Osteoblast (primary cell): ENCODE measurements around the gene BAZ2B. TPM values are rescaled to one million over a fixed set of nuclear protein-coding genes. Genes with fewer than 3 reads are reported as not detected.

Experiments
- DNase-seq: peaks from one replicate; pipeline ENCODE4 v3.0.0; 2011; ENCODE audit warnings: low spot score, mixed read lengths; ENCODE audit not compliant: insufficient read length; ENCODE audit errors: missing footprints
- H2AFZ ChIP-seq: 2 replicates; pipeline ENCODE4 v1.6.0; 2011; ENCODE audit warnings: mild to moderate bottlenecking, low read length
- H3K27ac ChIP-seq: 2 replicates; pipeline ENCODE4 v1.5.1; 2011; ENCODE audit warnings: mild to moderate bottlenecking, low read depth, low read length, moderate library complexity
- H3K27me3 ChIP-seq: 2 replicates; pipeline ENCODE4 v1.6.0; 2012; ENCODE audit warnings: mild to moderate bottlenecking, control low read depth, inconsistent platforms, low read length, moderate library complexity; ENCODE audit not compliant: insufficient read depth
- H3K36me3 ChIP-seq: 2 replicates; pipeline ENCODE4 v1.5.1; 2011; ENCODE audit warnings: mild to moderate bottlenecking, low read length, control low read depth, moderate library complexity; ENCODE audit not compliant: insufficient read depth
- H3K4me1 ChIP-seq: 2 replicates; pipeline ENCODE4 v1.5.1; 2011; ENCODE audit warnings: mild to moderate bottlenecking, low read length, control low read depth, moderate library complexity; ENCODE audit not compliant: insufficient read depth
- H3K4me2 ChIP-seq: 2 replicates; pipeline ENCODE4 v1.6.0; 2011; ENCODE audit warnings: mild to moderate bottlenecking, low read length; ENCODE audit not compliant: insufficient read depth
- H3K4me3 ChIP-seq: fragments of 200-600 bp; sonication (generic); 3 replicates; pipeline ENCODE4 v1.5.1; 2012; ENCODE audit warnings: mild to moderate bottlenecking, low read length, inconsistent platforms; ENCODE audit not compliant: insufficient read depth
- H3K79me2 ChIP-seq: 2 replicates; pipeline ENCODE4 v1.6.0; 2012; ENCODE audit warnings: mild to moderate bottlenecking, low read length, control low read depth, inconsistent platforms; ENCODE audit not compliant: insufficient read depth
- H3K9me3 ChIP-seq: 2 replicates; pipeline ENCODE4 v1.5.1; 2011; ENCODE audit warnings: low read depth, low read length, control low read depth
- H4K20me1 ChIP-seq: 2 replicates; pipeline ENCODE4 v1.6.0; 2012; ENCODE audit warnings: mild to moderate bottlenecking, low read length, control low read depth; ENCODE audit not compliant: insufficient read depth
- total RNA-seq: library from RNA; depleted of rRNA; stranded (reverse); fragments of >200 nt; gene quantifications from 2 replicates; pipeline ENCODE4 v1.2.3, GENCODE V29; 2012
- TF ChIP-seq, protein P1 (sequence below): IDR thresholded peaks from 2 replicates; pipeline ENCODE4 v1.5.1; 2011; ENCODE audit warnings: mild to moderate bottlenecking, low read depth, low read length, moderate library complexity; ENCODE audit errors: extremely low read depth

Gene BAZ2B
- total RNA-seq, 1 donor = 59.4 TPM

DNA sequence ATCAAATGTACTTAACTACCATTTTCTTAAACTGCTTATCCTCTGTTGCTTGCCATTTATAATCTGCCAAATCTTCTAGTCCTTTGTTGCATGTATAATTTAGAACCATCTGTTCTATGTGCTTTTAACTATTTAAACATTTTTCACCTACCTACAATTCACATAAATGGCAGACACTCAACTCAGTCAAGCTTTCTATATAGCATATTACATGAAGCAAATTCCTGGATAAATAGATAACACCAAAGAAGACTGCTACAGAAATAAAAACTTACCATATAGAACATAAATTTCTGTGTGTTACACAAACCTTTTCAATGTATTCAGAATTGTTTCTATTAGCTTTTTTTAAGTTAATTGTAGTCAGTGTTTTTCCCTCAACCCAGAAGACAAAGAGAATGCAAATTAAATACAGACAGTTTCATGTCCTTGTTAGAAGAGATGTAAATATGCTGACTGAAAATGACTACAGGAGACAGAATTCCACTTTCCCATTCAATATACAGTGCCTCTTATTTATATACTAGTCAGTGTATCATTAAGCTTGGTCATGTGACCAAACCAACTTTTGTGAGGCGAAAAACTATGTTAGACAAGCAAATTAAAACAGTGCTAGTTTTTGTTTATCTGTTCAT is 2.6 kb downstream of the BAZ2B start:
- Histone ChIP-seq H3K4me2 (peak overlapping the region; percentile 85), H2AFZ (no peak overlapping the region), H3K27me3 (no peaks in the 10 kb centered on the region), H4K20me1 (peaks cover 2% of the 10 kb centered on the region), H3K79me2 (peaks cover 46% of the 10 kb centered on the region), H3K9me3 (no peaks in the 10 kb centered on the region), H3K4me3 (peak overlapping the region; percentile 87), H3K36me3 (no peaks in the 10 kb centered on the region), H3K4me1 (peaks cover 16% of the 10 kb centered on the region), H3K27ac (peak overlapping the region; percentile 99)
- TF ChIP-seq, protein P1, sequence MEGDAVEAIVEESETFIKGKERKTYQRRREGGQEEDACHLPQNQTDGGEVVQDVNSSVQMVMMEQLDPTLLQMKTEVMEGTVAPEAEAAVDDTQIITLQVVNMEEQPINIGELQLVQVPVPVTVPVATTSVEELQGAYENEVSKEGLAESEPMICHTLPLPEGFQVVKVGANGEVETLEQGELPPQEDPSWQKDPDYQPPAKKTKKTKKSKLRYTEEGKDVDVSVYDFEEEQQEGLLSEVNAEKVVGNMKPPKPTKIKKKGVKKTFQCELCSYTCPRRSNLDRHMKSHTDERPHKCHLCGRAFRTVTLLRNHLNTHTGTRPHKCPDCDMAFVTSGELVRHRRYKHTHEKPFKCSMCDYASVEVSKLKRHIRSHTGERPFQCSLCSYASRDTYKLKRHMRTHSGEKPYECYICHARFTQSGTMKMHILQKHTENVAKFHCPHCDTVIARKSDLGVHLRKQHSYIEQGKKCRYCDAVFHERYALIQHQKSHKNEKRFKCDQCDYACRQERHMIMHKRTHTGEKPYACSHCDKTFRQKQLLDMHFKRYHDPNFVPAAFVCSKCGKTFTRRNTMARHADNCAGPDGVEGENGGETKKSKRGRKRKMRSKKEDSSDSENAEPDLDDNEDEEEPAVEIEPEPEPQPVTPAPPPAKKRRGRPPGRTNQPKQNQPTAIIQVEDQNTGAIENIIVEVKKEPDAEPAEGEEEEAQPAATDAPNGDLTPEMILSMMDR = no peak
- DNase-seq = no peak

DNA sequence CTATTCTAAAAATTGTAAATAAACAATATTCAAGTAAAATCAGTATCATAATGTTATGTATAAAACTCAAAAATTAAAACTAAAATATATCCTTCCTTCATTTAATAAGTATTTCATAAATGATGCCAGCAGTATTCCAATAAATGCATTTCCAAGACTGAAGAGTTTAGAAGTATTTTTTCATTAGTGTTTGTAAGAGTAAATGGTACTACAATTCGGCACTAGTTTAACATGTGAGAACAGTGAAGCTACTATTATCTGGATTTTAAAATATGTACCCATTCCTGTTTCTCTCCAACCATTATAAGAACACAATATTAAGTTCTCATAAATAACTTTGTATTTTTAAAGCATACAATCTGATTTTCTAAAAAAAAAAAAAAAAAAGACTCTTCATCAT is 3.3 kb downstream of the BAZ2B start:
- no peak overlapping the region for H2AFZ ChIP-seq
- no peak overlapping the region for H3K27ac ChIP-seq
- H3K4me3 ChIP-seq = no peak overlapping the region
- TF ChIP-seq, protein P1 = no peak
- H3K4me2 ChIP-seq = peak overlapping the region; percentile 85
- peaks cover 4% of the 10 kb centered on the region for H4K20me1 ChIP-seq
- DNase-seq = no peak
- no peaks in the 10 kb centered on the region for H3K9me3 ChIP-seq
- H3K79me2 ChIP-seq = peaks cover 47% of the 10 kb centered on the region
- H3K36me3 ChIP-seq = no peaks in the 10 kb centered on the region
- H3K4me1 ChIP-seq = peaks cover 16% of the 10 kb centered on the region
- H3K27me3 ChIP-seq = no peaks in the 10 kb centered on the region

DNA sequence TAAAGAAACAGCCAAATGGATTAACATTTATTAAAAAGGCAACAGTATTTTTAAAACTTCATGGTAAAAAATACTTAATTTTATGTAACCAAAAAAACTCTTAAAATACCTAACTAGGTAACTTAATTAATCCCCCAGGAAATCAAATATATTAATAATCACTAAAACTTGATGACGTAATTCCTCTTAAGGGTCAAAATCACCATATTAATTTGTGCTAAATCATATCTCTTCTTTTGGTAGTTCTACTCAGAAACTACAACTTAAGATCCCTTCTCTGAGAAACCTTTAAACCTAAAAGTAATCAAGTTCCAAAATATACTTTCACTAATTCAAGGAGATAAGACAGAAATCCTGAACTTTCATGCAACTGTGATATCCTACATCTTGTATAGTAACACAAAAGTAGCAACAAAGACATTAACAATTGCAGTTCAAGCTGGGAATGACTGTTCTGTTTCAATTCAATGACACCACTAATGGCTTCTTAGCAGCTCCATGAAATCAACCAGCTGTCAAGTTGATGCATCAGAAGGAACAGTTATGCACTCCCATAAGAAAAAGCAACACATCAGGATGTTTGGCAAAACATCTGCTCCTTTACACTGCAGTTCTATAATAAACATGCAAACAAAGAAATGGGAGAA is 4.0 kb downstream of the BAZ2B start:
- TF ChIP-seq, protein P1 = no peak
- Histone ChIP-seq H3K4me3 (no peak overlapping the region), H3K4me2 (no peak overlapping the region), H3K27ac (no peak overlapping the region), H3K9me3 (no peaks in the 10 kb centered on the region), H3K79me2 (peaks cover 53% of the 10 kb centered on the region), H2AFZ (no peak overlapping the region), H3K4me1 (peaks cover 10% of the 10 kb centered on the region), H4K20me1 (peaks cover 4% of the 10 kb centered on the region), H3K36me3 (no peaks in the 10 kb centered on the region), H3K27me3 (no peaks in the 10 kb centered on the region)
- DNase-seq = no peak

DNA sequence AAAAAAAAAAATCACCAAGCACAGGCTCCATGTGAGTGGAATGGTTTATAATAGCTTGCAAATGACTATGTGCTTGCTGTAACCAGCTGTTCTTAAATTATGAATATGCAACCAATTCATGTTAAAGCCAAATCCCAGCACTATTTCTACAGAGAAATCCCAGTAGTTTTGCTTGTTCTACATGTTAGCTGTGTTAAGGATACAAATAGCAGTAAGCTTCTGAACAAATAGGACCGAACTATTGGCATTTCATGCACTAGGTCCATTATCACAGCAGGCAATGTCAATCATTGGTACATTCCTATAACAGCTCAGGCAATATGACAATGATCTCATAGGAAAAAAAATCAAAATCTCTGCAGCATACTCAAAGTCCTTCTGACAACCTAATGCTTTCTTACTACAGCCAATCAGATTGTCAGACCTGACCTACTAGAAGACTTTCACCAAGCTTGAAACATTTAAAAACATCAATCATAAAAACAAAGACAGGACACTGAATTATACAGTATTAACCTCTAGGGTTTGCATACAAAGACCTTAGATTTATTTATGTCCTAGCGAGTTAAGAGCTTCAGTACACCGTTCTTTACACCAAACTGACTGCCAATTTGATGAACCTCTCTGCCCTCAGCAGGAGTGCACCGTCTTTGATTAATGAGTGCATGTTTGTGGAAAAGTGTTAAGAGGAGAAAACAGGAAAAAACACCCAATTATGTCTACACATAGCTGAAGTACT is 6.4 kb downstream of the BAZ2B start:
- Histone ChIP-seq H3K9me3 (no peaks in the 10 kb centered on the region), H3K4me1 (peaks cover 7% of the 10 kb centered on the region), H2AFZ (no peak overlapping the region), H3K36me3 (no peaks in the 10 kb centered on the region), H3K27me3 (no peaks in the 10 kb centered on the region), H3K4me3 (no peak overlapping the region), H3K79me2 (peaks cover 62% of the 10 kb centered on the region), H3K4me2 (no peak overlapping the region), H3K27ac (no peak overlapping the region), H4K20me1 (peaks cover 6% of the 10 kb centered on the region)
- no peak for DNase-seq
- TF ChIP-seq, protein P1 = no peak
